Type B pancreatic cell (in vitro differentiated cells): Measurements from ENCODE around the gene SH3RF3. TPM values are rescaled to one million over a fixed set of nuclear protein-coding genes. Genes with fewer than 3 reads are reported as not detected.
"Not testable (repeated sequence)": the region's sequence is repeated elsewhere in the genome, so short reads cannot be mapped to it uniquely, and the experiment has no call there.

Experiments used
- DNase-seq: peaks from one replicate; pipeline ENCODE4 v3.0.0; 2021; ENCODE audit warnings: mixed read lengths; ENCODE audit not compliant: unreplicated experiment; ENCODE audit errors: extremely low spot score
- H3K27ac Mint-ChIP-seq: 2 replicates; pipeline ENCODE4 v1.8.0; 2021; ENCODE audit warnings: mild to moderate bottlenecking, mixed read lengths
- H3K27me3 Mint-ChIP-seq: 2 replicates; pipeline ENCODE4 v1.8.0; 2021; ENCODE audit warnings: mixed read lengths
- H3K36me3 Mint-ChIP-seq: 2 replicates; pipeline ENCODE4 v1.8.0; 2021; ENCODE audit warnings: mixed read lengths
- H3K4me1 Mint-ChIP-seq: one replicate; pipeline ENCODE4 v1.8.0; 2021; ENCODE audit warnings: mixed read lengths; ENCODE audit not compliant: unreplicated experiment
- H3K4me3 Mint-ChIP-seq: 2 replicates; pipeline ENCODE4 v1.8.0; 2021; ENCODE audit warnings: mild to moderate bottlenecking, mixed read lengths
- H3K9me3 Mint-ChIP-seq: 2 replicates; pipeline ENCODE4 v1.8.0; 2021; ENCODE audit warnings: mixed read lengths
- CTCF ChIP-seq: fragments of 200-600 bp; sonication (generic); conservative IDR thresholded peaks from 2 replicates; pipeline ENCODE4 v1.5.0; 2021; ENCODE audit warnings: antibody characterized with exemption, mild to moderate bottlenecking
- total RNA-seq: library from RNA; stranded (reverse); gene quantifications from 2 replicates; pipeline ENCODE4 v1.2.1, GENCODE V29; 2021; ENCODE audit warnings: low replicate concordance

The SH3RF3 gene
- total RNA-seq, 1 donor from 2014 or later = 13.9 TPM

GRCh38 chr2:109531221-109531620, 402.2 kb downstream of the SH3RF3 start:
- no peak overlapping the region for H3K27ac Mint-ChIP-seq
- peaks cover 17% of the 10 kb centered on the region for H3K27me3 Mint-ChIP-seq
- peaks cover 37% of the 10 kb centered on the region for H3K4me1 Mint-ChIP-seq
- peaks cover 6% of the 10 kb centered on the region for H3K9me3 Mint-ChIP-seq
- TF ChIP-seq CTCF = no peak
- no peak overlapping the region for H3K4me3 Mint-ChIP-seq
- H3K36me3 Mint-ChIP-seq = no peaks in the 10 kb centered on the region
- DNase-seq = peak; percentile 24

- Mint-ChIP-seq H3K27ac (no peak overlapping the region), H3K9me3 (peaks cover 14% of the 10 kb centered on the region), H3K4me3 (no peak overlapping the region), H3K36me3 (no peaks in the 10 kb centered on the region), H3K4me1 (peaks cover 37% of the 10 kb centered on the region), H3K27me3 (peaks cover 17% of the 10 kb centered on the region)
- TF ChIP-seq CTCF = no peak
- peak; percentile 25 for DNase-seq
Observed at GRCh38 chr2:109531896-109532727, 403.1 kb downstream of the SH3RF3 start.

- H3K4me1 Mint-ChIP-seq = peaks cover 36% of the 10 kb centered on the region
- no peak for DNase-seq
- H3K27me3 Mint-ChIP-seq = peaks cover 17% of the 10 kb centered on the region
- H3K36me3 Mint-ChIP-seq = no peaks in the 10 kb centered on the region
- H3K4me3 Mint-ChIP-seq = no peak overlapping the region
- no peak overlapping the region for H3K27ac Mint-ChIP-seq
- H3K9me3 Mint-ChIP-seq = peaks cover 14% of the 10 kb centered on the region
- no peak for TF ChIP-seq CTCF
Observed at GRCh38 chr2:109532728-109533076, 403.7 kb downstream of the SH3RF3 start.

GRCh38 chr2:109533823-109534222, 404.8 kb downstream of the SH3RF3 start:
- peaks cover 34% of the 10 kb centered on the region for H3K4me1 Mint-ChIP-seq
- H3K4me3 Mint-ChIP-seq = no peak overlapping the region
- H3K27me3 Mint-ChIP-seq = peaks cover 17% of the 10 kb centered on the region
- no peak overlapping the region for H3K27ac Mint-ChIP-seq
- no peak for DNase-seq
- no peak for TF ChIP-seq CTCF
- H3K9me3 Mint-ChIP-seq = peaks cover 14% of the 10 kb centered on the region
- no peaks in the 10 kb centered on the region for H3K36me3 Mint-ChIP-seq

- peaks cover 29% of the 10 kb centered on the region for H3K4me1 Mint-ChIP-seq
- peaks cover 16% of the 10 kb centered on the region for H3K27me3 Mint-ChIP-seq
- no peak for TF ChIP-seq CTCF
- no peak for DNase-seq
- H3K27ac Mint-ChIP-seq = peak overlapping the region; percentile 12
- H3K36me3 Mint-ChIP-seq = no peaks in the 10 kb centered on the region
- H3K9me3 Mint-ChIP-seq = peaks cover 14% of the 10 kb centered on the region
- no peak overlapping the region for H3K4me3 Mint-ChIP-seq
Observed at GRCh38 chr2:109535217-109535946, 406.4 kb downstream of the SH3RF3 start.

DNA sequence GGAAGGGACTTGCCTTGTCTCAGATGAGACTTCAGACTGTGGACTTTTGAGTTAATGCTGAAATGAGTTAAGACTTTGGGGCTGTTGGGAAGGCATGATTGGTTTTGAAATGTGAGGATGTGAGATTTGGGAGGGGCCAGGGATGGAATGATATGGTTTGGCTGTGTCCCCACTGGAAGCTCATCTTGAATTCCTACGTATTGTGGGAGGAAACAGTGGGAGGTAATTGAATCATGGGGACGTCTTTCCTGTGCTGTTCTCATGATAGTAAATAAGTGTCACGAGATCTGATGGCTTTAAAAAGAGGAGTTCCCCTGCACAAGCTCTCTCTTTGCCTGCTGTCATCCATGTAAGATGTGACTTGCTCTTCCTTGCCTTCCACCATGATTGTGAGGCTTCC, 407.6 kb downstream of the SH3RF3 start:
- H3K4me3 Mint-ChIP-seq, H3K27me3 Mint-ChIP-seq, H3K36me3 Mint-ChIP-seq, DNase-seq, H3K27ac Mint-ChIP-seq: not testable (repeated sequence)
- Mint-ChIP-seq H3K4me1 (peaks cover 29% of the 10 kb centered on the region), H3K9me3 (peaks cover 14% of the 10 kb centered on the region)
